ENCODE data around the gene PARP3.

Gene PARP3

GRCh38 chr3:51945031-51945840, 3.1 kb downstream of the PARP3 start:
- Histone ChIP-seq H3K4me2 (no peak overlapping the region), H3K9me3 (replicated peaks in 1 of 11) (no peaks in the 10 kb centered on the region), H4K20me1 (peaks cover 0 to 14% (median 7%) of the 10 kb centered on the region in 11 experiments; a peak in 15 of 22 replicates), H3K4me3 (no peak overlapping the region), H3K27me3 (no peaks in the 10 kb centered on the region), H3K27ac (no peak overlapping the region), H3K4me1 (peaks cover 23 to 31% (median 28%) of the 10 kb centered on the region in 10 experiments), H3K36me3 (peaks cover 0 to 3% (median 0%) of the 10 kb centered on the region in 11 experiments; a peak in 2 of 22 replicates), H3K9ac (no peak overlapping the region)
- no peak for TF ChIP-seq Cebpa-rat (IDR thresholded peaks at IDR 0.05)

- no peaks in the 10 kb centered on the region for H3K27me3 ChIP-seq
- no peaks in the 10 kb centered on the region for H3K9me3 ChIP-seq (replicated peaks in 1 of 11)
- H3K4me2 ChIP-seq, result no peak overlapping the region
- no peak overlapping the region for H3K9ac ChIP-seq
- no peak overlapping the region for H3K4me3 ChIP-seq
- peaks cover 14 to 22% (median 20%) of the 10 kb centered on the region in 10 experiments for H3K4me1 ChIP-seq
- TF ChIP-seq Cebpa-rat (IDR thresholded peaks at IDR 0.05), result no peak
- peaks cover 0 to 5% (median 0%) of the 10 kb centered on the region in 11 experiments; a peak in 3 of 22 replicates for H4K20me1 ChIP-seq
- no peak overlapping the region for H3K27ac ChIP-seq
- H3K36me3 ChIP-seq, result no peaks in the 10 kb centered on the region; a peak in 1 of 22 replicates
Measured at GRCh38 chr3:51945926-51946705, 4.0 kb downstream of the PARP3 start.

- no peaks in the 10 kb centered on the region for H3K27me3 ChIP-seq
- H3K4me1 ChIP-seq, result peaks cover 12 to 22% (median 19%) of the 10 kb centered on the region in 10 experiments
- no peak overlapping the region for H3K27ac ChIP-seq
- no peak overlapping the region for H3K4me2 ChIP-seq
- H4K20me1 ChIP-seq, result no peaks in the 10 kb centered on the region
- H3K9me3 ChIP-seq (replicated peaks in 1 of 11), result no peaks in the 10 kb centered on the region
- H3K4me3 ChIP-seq, result no peak overlapping the region
- H3K36me3 ChIP-seq, result no peaks in the 10 kb centered on the region; a peak in 1 of 22 replicates
- no peak for TF ChIP-seq Cebpa-rat (IDR thresholded peaks at IDR 0.05)
- no peak overlapping the region for H3K9ac ChIP-seq
Measured at GRCh38 chr3:51946796-51947195, 4.6 kb downstream of the PARP3 start.

- Histone ChIP-seq H4K20me1 (no peaks in the 10 kb centered on the region), H3K36me3 (no peaks in the 10 kb centered on the region; a peak in 1 of 22 replicates), H3K9ac (no peak overlapping the region), H3K27ac (no peak overlapping the region), H3K9me3 (replicated peaks in 1 of 11) (no peaks in the 10 kb centered on the region), H3K4me2 (no peak overlapping the region), H3K4me3 (no peak overlapping the region), H3K27me3 (no peaks in the 10 kb centered on the region), H3K4me1 (peaks cover 10 to 19% (median 17%) of the 10 kb centered on the region in 10 experiments)
- no peak for TF ChIP-seq Cebpa-rat (IDR thresholded peaks at IDR 0.05)
Measured at GRCh38 chr3:51947215-51947900, 5.2 kb downstream of the PARP3 start.

GRCh38 chr3:51948016-51948580, 5.9 kb downstream of the PARP3 start:
- no peak overlapping the region for H3K9ac ChIP-seq
- no peak overlapping the region for H3K27ac ChIP-seq
- no peaks in the 10 kb centered on the region for H4K20me1 ChIP-seq
- H3K36me3 ChIP-seq, result no peaks in the 10 kb centered on the region; a peak in 1 of 22 replicates
- H3K4me2 ChIP-seq, result no peak overlapping the region
- peaks cover 0 to 2% (median 0%) of the 10 kb centered on the region in 11 experiments; a peak in 2 of 22 replicates for H3K27me3 ChIP-seq
- H3K9me3 ChIP-seq (replicated peaks in 1 of 11), result no peaks in the 10 kb centered on the region
- peaks cover 3 to 12% (median 10%) of the 10 kb centered on the region in 10 experiments for H3K4me1 ChIP-seq
- TF ChIP-seq Cebpa-rat (IDR thresholded peaks at IDR 0.05), result no peak
- no peak overlapping the region for H3K4me3 ChIP-seq

GRCh38 chr3:51949121-51949520, 7.0 kb downstream of the PARP3 start:
- no peak for TF ChIP-seq Cebpa-rat (IDR thresholded peaks at IDR 0.05)
- Histone ChIP-seq H3K9ac (no peak overlapping the region), H3K4me2 (no peak overlapping the region), H3K36me3 (no peaks in the 10 kb centered on the region; a peak in 1 of 22 replicates), H3K4me3 (no peak overlapping the region), H4K20me1 (no peaks in the 10 kb centered on the region), H3K27ac (no peak overlapping the region), H3K27me3 (peaks cover 0 to 12% (median 8%) of the 10 kb centered on the region in 11 experiments; a peak in 17 of 22 replicates), H3K9me3 (replicated peaks in 1 of 11) (no peaks in the 10 kb centered on the region), H3K4me1 (peaks cover under 1 to 8% (median 5%) of the 10 kb centered on the region in 10 experiments; a peak in 15 of 20 replicates)

- Histone ChIP-seq H3K27ac (no peak overlapping the region), H3K4me1 (peaks cover 8 to 26% (median 21%) of the 10 kb centered on the region in 10 experiments), H3K27me3 (peaks cover 16 to 30% (median 26%) of the 10 kb centered on the region in 11 experiments), H3K9me3 (replicated peaks in 1 of 11) (no peaks in the 10 kb centered on the region), H4K20me1 (peaks cover 0 to 11% (median 7%) of the 10 kb centered on the region in 11 experiments; a peak in 12 of 22 replicates), H3K36me3 (no peaks in the 10 kb centered on the region; a peak in 1 of 22 replicates), H3K4me3 (no peak overlapping the region), H3K4me2 (no peak overlapping the region), H3K9ac (no peak overlapping the region)
- no peak for TF ChIP-seq Cebpa-rat (IDR thresholded peaks at IDR 0.05)
Measured at GRCh38 chr3:51950899-51951298, 8.7 kb downstream of the PARP3 start.

- no peak overlapping the region for H3K9ac ChIP-seq
- peak overlapping the region in 3 of 11 experiments; percentile 18 to 82 (median 22); a peak in 5 of 22 replicates for H3K4me2 ChIP-seq
- no peaks in the 10 kb centered on the region for H3K9me3 ChIP-seq (replicated peaks in 1 of 11)
- peaks cover 31 to 47% (median 43%) of the 10 kb centered on the region in 11 experiments for H3K27me3 ChIP-seq
- peaks cover 0 to 17% (median 13%) of the 10 kb centered on the region in 11 experiments; a peak in 17 of 22 replicates for H3K36me3 ChIP-seq
- H4K20me1 ChIP-seq, result peaks cover 0 to 32% (median 18%) of the 10 kb centered on the region in 11 experiments; a peak in 15 of 22 replicates
- no peak overlapping the region for H3K27ac ChIP-seq
- H3K4me1 ChIP-seq, result peaks cover 20 to 48% (median 39%) of the 10 kb centered on the region in 10 experiments
- no peak overlapping the region for H3K4me3 ChIP-seq
- TF ChIP-seq Cebpa-rat (IDR thresholded peaks at IDR 0.05), result no peak
Measured at GRCh38 chr3:51953445-51953844, 11.3 kb downstream of the PARP3 start.
